HEK293 (cell line): Measurements from ENCODE around the gene DGKD.

Experiments
- ATF2 ChIP-seq: fragments of 450-650 bp; formaldehyde crosslinking; IDR thresholded peaks from 2 replicates; pipeline ENCODE4 v1.5.1; 2016; ENCODE audit warnings: missing biosample characterization, missing genetic modification characterization, low read depth
- CTCF ChIP-seq: fragments of 450-650 bp; formaldehyde crosslinking; IDR thresholded peaks from 2 replicates; pipeline ENCODE4 v1.5.1; 2016; ENCODE audit warnings: missing biosample characterization, missing genetic modification characterization
- KLF9 ChIP-seq: fragments of 450-650 bp; formaldehyde crosslinking; IDR thresholded peaks from 2 replicates; pipeline ENCODE4 v1.5.1; 2016; ENCODE audit warnings: missing biosample characterization, missing genetic modification characterization, low read depth
- RBAK ChIP-seq: fragments of 450-650 bp; formaldehyde crosslinking; IDR thresholded peaks from 2 replicates; pipeline ENCODE4 v1.5.1; 2016; ENCODE audit warnings: missing biosample characterization, missing genetic modification characterization
- SP2 ChIP-seq: fragments of 450-650 bp; formaldehyde crosslinking; IDR thresholded peaks from 2 replicates; pipeline ENCODE4 v1.5.1; 2016; ENCODE audit warnings: missing biosample characterization, missing genetic modification characterization
- TCF7L2 ChIP-seq: IDR thresholded peaks from 2 replicates; pipeline ENCODE4 v1.6.1; 2011; ENCODE audit warnings: low read depth, mild to moderate bottlenecking, inconsistent platforms, low read length, moderate library complexity, borderline replicate concordance
- TRIM28 ChIP-seq: IDR thresholded peaks from 2 replicates; pipeline ENCODE4 v1.6.1; 2011; ENCODE audit warnings: low read length, control low read depth, borderline replicate concordance
- ZBTB17 ChIP-seq: fragments of 450-650 bp; formaldehyde crosslinking; IDR thresholded peaks from 2 replicates; pipeline ENCODE4 v1.5.1; 2016; ENCODE audit warnings: missing biosample characterization, missing genetic modification characterization
- ZBTB6 ChIP-seq: fragments of 450-650 bp; formaldehyde crosslinking; IDR thresholded peaks from 2 replicates; pipeline ENCODE4 v1.5.1; 2017; ENCODE audit warnings: missing biosample characterization, missing genetic modification characterization
- ZNF10 ChIP-seq: fragments of 450-650 bp; formaldehyde crosslinking; IDR thresholded peaks from 2 replicates; pipeline ENCODE4 v1.5.1; 2017; ENCODE audit warnings: missing biosample characterization, missing genetic modification characterization
- ZNF132 ChIP-seq: fragments of 450-650 bp; formaldehyde crosslinking; IDR thresholded peaks from 2 replicates; pipeline ENCODE4 v1.5.1; 2017; ENCODE audit warnings: missing biosample characterization, missing genetic modification characterization, borderline replicate concordance
- ZNF518A ChIP-seq: fragments of 450-650 bp; formaldehyde crosslinking; conservative IDR thresholded peaks from 2 replicates; pipeline ENCODE4 v1.5.1; 2016; ENCODE audit warnings: low read depth, missing biosample characterization, missing genetic modification characterization

- TF ChIP-seq CTCF (tag by site-specific recombination) (no peak), SP2 (tag by site-specific recombination) (no peak), ATF2 (tag by site-specific recombination) (no peak), TRIM28 (no peak), TCF7L2 (no peak), ZNF10 (tag by site-specific recombination) (no peak), KLF9 (no peak), RBAK (no peak), ZBTB6 (no peak), ZNF518A (tag by site-specific recombination) (no peak), ZNF132 (no peak), ZBTB17 (tag by site-specific recombination) (no peak)
Measured at GRCh38 chr2:233400341-233400740, 46.0 kb downstream of the DGKD start.
